HepG2 (cell line): ENCODE results near the gene PTGR3. TPM values are rescaled to one million over a fixed set of nuclear protein-coding genes. Genes with fewer than 3 reads are reported as not detected.

ENCODE experiments used
- ATAC-seq: fragments of 200-7000 bp; cut with Tn5 transposase; 3 replicates; pipeline ENCODE4 v1.9.1; 2020; ENCODE audit warnings: mild to moderate bottlenecking, moderate library complexity
- BruUV-seq: library from RNA; stranded (reverse); fragments of 400-500 nt; replicated peaks from 2 replicates; lab custom pipeline; 2021; lab: Mats Ljungman, UMichigan
- CTCF ChIA-PET: fragments of 300-600 bp; formaldehyde crosslinking; extraction: SDS; loops from one replicate; lab custom pipeline; 2021; ENCODE audit warnings: low total read pairs, inconsistent platforms, low intra/inter-chr PET ratio; lab: Yijun Ruan, JAX
- POLR2A ChIA-PET: fragments of 350-600 bp; sonication (Branson Sonifier 250); formaldehyde crosslinking; loops from one replicate; lab custom pipeline; 2020; ENCODE audit warnings: antibody characterized with exemption, inconsistent platforms; lab: Yijun Ruan, JAX
- DNase-seq: peaks from one replicate; pipeline ENCODE4 v3.0.0-alpha.2; 2015; ENCODE audit warnings: low spot score
- FAIRE-seq: peaks from 3 replicates; lab custom pipeline; 2011; peaks lifted over from hg19 to GRCh38; lab: Jason Lieb, UNC
- H2AFZ ChIP-seq: one replicate; pipeline ENCODE4 v1.6.1; 2011; ENCODE audit warnings: low read length, inconsistent platforms
- H3K27ac ChIP-seq: fragments of 300-600 bp; 3 replicates; pipeline ENCODE4 v1.8.0; 2011; ENCODE audit warnings: mixed run types, mild to moderate bottlenecking, mixed read lengths, low read length, inconsistent platforms; ENCODE audit not compliant: insufficient read depth; ENCODE audit errors: extremely low read length
- H3K27me3 ChIP-seq, 2 experiments: fragments of 200-600 bp in 1 of 2; 2 replicates in 1 of 2; 3 replicates in 1 of 2; pipeline versions ENCODE4 v1.6.0 to v1.8.0; 2011; ENCODE audit warnings: low read length in 2 of 2, mild to moderate bottlenecking in 2 of 2, moderate library complexity in 2 of 2, inconsistent platforms in 1 of 2; ENCODE audit not compliant: insufficient read depth in 2 of 2, control insufficient read depth in 1 of 2
- H3K36me3 ChIP-seq, 2 experiments: fragments of 200-600 bp in 1 of 2; replicated peaks in 1 of 2; 2 replicates in 1 of 2; 3 replicates in 1 of 2; pipeline versions ENCODE4 v1.5.1 to v1.8.0; 2011; ENCODE audit warnings: low read length in 2 of 2, inconsistent platforms in 1 of 2; ENCODE audit not compliant: insufficient read depth in 2 of 2, control insufficient read depth in 1 of 2
- H3K4me1 ChIP-seq: 2 replicates; pipeline ENCODE4 v1.5.1; 2012; ENCODE audit warnings: low read length, inconsistent platforms; ENCODE audit not compliant: insufficient read depth
- H3K4me2 ChIP-seq: 2 replicates; pipeline ENCODE4 v1.6.0; 2011; ENCODE audit warnings: low read depth, low read length, inconsistent platforms
- H3K4me3 ChIP-seq, 3 experiments: fragments of 200-600 bp in 1 of 3; sonication (generic), shearing (Covaris generic) in 1 of 3; replicated peaks in 1 of 3; 2 replicates each; pipeline ENCODE4 v1.5.1; 2011 to 2016; ENCODE audit warnings: low read length in 3 of 3, inconsistent platforms in 2 of 3, low read depth in 2 of 3, mild to moderate bottlenecking in 2 of 3, control low read depth in 1 of 3, mixed read lengths in 1 of 3; ENCODE audit not compliant: insufficient read depth in 1 of 3
- H3K79me2 ChIP-seq: one replicate; pipeline ENCODE4 v1.6.1; 2011; ENCODE audit warnings: low read length, inconsistent platforms; ENCODE audit not compliant: insufficient read depth
- H3K9ac ChIP-seq: 2 replicates; pipeline ENCODE4 v1.6.0; 2011; ENCODE audit warnings: mild to moderate bottlenecking, low read depth, low read length, inconsistent platforms; ENCODE audit not compliant: insufficient read depth
- H3K9me3 ChIP-seq: 2 replicates; pipeline ENCODE4 v1.5.1; 2012; ENCODE audit warnings: mild to moderate bottlenecking, low read length
- H4K20me1 ChIP-seq: 2 replicates; pipeline ENCODE4 v1.6.0; 2011; ENCODE audit warnings: inconsistent platforms, mild to moderate bottlenecking, low read length, moderate library complexity; ENCODE audit not compliant: insufficient read depth
- E2F5 ChIP-seq: sonication (generic); formaldehyde crosslinking; conservative IDR thresholded peaks from 2 replicates; pipeline ENCODE4 v1.4.0; 2020; ENCODE audit warnings: missing genetic modification reagents
- HNF4G ChIP-seq, 2 experiments: sonication (generic) in 1 of 2; formaldehyde crosslinking in 1 of 2; IDR thresholded peaks; 2 replicates each; pipeline versions ENCODE4 v1.4.0 to v1.6.1; 2011 to 2020; ENCODE audit warnings: borderline replicate concordance in 2 of 2, low read depth in 2 of 2, mild to moderate bottlenecking in 2 of 2, low read length in 1 of 2, missing genetic modification reagents in 1 of 2, moderate library complexity in 1 of 2
- NFYB ChIP-seq: sonication (generic); formaldehyde crosslinking; IDR thresholded peaks from 2 replicates; pipeline ENCODE4 v1.4.0; 2020; ENCODE audit warnings: missing genetic modification reagents
- PCBP2 ChIP-seq: fragments of 200-400 bp; formaldehyde crosslinking; optimal IDR thresholded peaks from 2 replicates; pipeline ENCODE3; 2018; ENCODE audit warnings: low read length, low read depth; ENCODE audit not compliant: poor library complexity, severe bottlenecking
- SAP130 ChIP-seq: IDR thresholded peaks from 2 replicates; pipeline ENCODE4 v1.6.1; 2016; ENCODE audit warnings: low read depth
- ZNF343 ChIP-seq: sonication (generic); formaldehyde crosslinking; IDR thresholded peaks from 2 replicates; pipeline ENCODE4 v1.4.0; 2020; ENCODE audit warnings: mild to moderate bottlenecking, missing genetic modification reagents
- ZNF549 ChIP-seq: sonication (generic); formaldehyde crosslinking; IDR thresholded peaks from 2 replicates; pipeline ENCODE4 v1.5.0; 2020; ENCODE audit warnings: missing genetic modification reagents
- ZNF761 ChIP-seq: sonication (generic); formaldehyde crosslinking; conservative IDR thresholded peaks from 2 replicates; pipeline ENCODE4 v1.4.0; 2020; ENCODE audit warnings: mild to moderate bottlenecking, missing genetic modification reagents
- WGBS: methylation state at CpG from one replicate; pipeline ENCODE4 v1.1.6; 2017; ENCODE audit warnings: low lambda C conversion rate; 5-methylcytosine and 5-hydroxymethylcytosine counted together
- in situ Hi-C: cut with HindIII; loops from 2 replicates; pipeline ENCODE4 v1.10.0; 2017; ENCODE audit warnings: low pct_unique_long_range_greater_than_20kb; ENCODE audit not compliant: extremely low pct_ligation_motif_present
- intact Hi-C: fragments of 100-400 bp; cut with micrococcal nuclease; formaldehyde crosslinking; loops from one replicate; pipeline ENCODE4 v1.10.0; 2022; ENCODE audit not compliant: unreplicated experiment
- polyA plus RNA-seq, 8 experiments: library from polyadenylated mRNA; depleted of rRNA in 3 of 8; stranded (reverse) in 7 of 8; unstranded in 1 of 8; fragments of >200 nt; fragmentation: Illumina TruSeq in 4 of 8; extraction: Trizol in 4 of 8; gene quantifications; 2 replicates each; pipeline versions ENCODE4 v1.2.1 to v1.2.3, GENCODE V29; 2011 to 2016; ENCODE audit warnings: low read depth in 4 of 8, missing spikeins in 1 of 8, mixed read lengths in 1 of 8; ENCODE audit not compliant: insufficient read depth in 1 of 8
- total RNA-seq, 5 experiments: library from RNA; depleted of rRNA; stranded (reverse); fragments of >200 nt; fragmentation: Illumina TruSeq; extraction: Trizol; gene quantifications; 2 replicates each; pipeline ENCODE4 v1.2.3, GENCODE V29; 2016; ENCODE audit warnings: low read depth in 1 of 5
- TF ChIP-seq, protein P1 (sequence below): sonication (generic); formaldehyde crosslinking; IDR thresholded peaks from 2 replicates; pipeline ENCODE4 v1.4.0; 2020; ENCODE audit warnings: missing genetic modification reagents, borderline replicate concordance
- TF ChIP-seq, protein P2 (sequence below): sonication (generic); formaldehyde crosslinking; IDR thresholded peaks from 2 replicates; pipeline ENCODE4 v1.8.1; 2023; ENCODE audit warnings: mild to moderate bottlenecking, missing genetic modification reagents, borderline replicate concordance

Gene PTGR3
- total and polyA plus RNA-seq, 2 of the 13 experiments (the other 11 are each of a cell fraction or from before 2014, with no cell fraction given): 11.5 to 25.3 TPM

DNA sequence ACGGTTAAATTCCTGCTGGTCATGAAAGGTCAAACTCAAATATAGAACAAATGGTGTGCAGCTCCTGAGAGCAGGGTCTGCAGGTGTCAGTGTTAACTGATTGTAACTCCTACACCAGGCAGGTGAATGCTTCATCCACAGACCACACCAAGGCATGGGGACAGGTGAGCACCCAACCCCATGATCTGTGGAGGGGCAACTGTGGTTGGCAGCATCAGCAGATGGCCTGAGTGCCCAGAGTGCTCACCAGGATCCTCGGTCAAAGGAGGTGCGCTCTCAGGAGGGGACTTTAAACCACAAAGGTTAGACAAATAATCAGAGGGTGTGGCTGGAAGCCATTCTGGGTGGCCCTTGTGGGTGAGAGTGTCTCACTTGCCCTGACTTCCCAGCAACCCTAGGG lies 44.5 kb downstream of the PTGR3 start:
- no peaks in the 10 kb centered on the region for H3K9me3 ChIP-seq
- no peaks in the 10 kb centered on the region for H3K36me3 ChIP-seq
- FAIRE-seq (no peak), DNase-seq (no peak), ATAC-seq (no peak)
- peaks cover 0 to 31% of the 10 kb centered on the region in 2 experiments; a peak in 4 of 5 replicates for H3K27me3 ChIP-seq
- no TSS peak for BruUV-seq
- no peaks in the 10 kb centered on the region for H4K20me1 ChIP-seq
- no peak overlapping the region for H3K4me3 ChIP-seq
- ChIA-PET CTCF (no interaction called here), POLR2A (no interaction called here)
- 0% methylated on average over 1 of the region's 3 CpGs for WGBS
- intact Hi-C loops: loop anchor here (5.0 kb wide), 2 partner anchors 43 to 78 kb away; partner anchors contain the start of gene PTGR3
- in situ Hi-C loops: loop anchor here (25.0 kb wide), 1 partner anchor 323 kb away; no protein-coding TSS in a partner anchor
- no peak overlapping the region for H3K27ac ChIP-seq
- no peak overlapping the region for H3K9ac ChIP-seq
- TF ChIP-seq, protein P1, sequence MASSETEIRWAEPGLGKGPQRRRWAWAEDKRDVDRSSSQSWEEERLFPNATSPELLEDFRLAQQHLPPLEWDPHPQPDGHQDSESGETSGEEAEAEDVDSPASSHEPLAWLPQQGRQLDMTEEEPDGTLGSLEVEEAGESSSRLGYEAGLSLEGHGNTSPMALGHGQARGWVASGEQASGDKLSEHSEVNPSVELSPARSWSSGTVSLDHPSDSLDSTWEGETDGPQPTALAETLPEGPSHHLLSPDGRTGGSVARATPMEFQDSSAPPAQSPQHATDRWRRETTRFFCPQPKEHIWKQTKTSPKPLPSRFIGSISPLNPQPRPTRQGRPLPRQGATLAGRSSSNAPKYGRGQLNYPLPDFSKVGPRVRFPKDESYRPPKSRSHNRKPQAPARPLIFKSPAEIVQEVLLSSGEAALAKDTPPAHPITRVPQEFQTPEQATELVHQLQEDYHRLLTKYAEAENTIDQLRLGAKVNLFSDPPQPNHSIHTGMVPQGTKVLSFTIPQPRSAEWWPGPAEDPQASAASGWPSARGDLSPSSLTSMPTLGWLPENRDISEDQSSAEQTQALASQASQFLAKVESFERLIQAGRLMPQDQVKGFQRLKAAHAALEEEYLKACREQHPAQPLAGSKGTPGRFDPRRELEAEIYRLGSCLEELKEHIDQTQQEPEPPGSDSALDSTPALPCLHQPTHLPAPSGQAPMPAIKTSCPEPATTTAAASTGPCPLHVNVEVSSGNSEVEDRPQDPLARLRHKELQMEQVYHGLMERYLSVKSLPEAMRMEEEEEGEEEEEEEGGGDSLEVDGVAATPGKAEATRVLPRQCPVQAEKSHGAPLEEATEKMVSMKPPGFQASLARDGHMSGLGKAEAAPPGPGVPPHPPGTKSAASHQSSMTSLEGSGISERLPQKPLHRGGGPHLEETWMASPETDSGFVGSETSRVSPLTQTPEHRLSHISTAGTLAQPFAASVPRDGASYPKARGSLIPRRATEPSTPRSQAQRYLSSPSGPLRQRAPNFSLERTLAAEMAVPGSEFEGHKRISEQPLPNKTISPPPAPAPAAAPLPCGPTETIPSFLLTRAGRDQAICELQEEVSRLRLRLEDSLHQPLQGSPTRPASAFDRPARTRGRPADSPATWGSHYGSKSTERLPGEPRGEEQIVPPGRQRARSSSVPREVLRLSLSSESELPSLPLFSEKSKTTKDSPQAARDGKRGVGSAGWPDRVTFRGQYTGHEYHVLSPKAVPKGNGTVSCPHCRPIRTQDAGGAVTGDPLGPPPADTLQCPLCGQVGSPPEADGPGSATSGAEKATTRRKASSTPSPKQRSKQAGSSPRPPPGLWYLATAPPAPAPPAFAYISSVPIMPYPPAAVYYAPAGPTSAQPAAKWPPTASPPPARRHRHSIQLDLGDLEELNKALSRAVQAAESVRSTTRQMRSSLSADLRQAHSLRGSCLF: no peak
- TF ChIP-seq NFYB (CRISPR knock-in tag) (no peak), SAP130 (CRISPR knock-in tag) (no peak), PCBP2 (no peak), HNF4G (IDR thresholded peaks at IDR 0.05; ENCODE audit: borderline replicate concordance, low read depth, low read length) (no peak), HNF4G (CRISPR knock-in tag; IDR thresholded peaks at IDR 0.05; ENCODE audit: borderline replicate concordance, low read depth) (no peak), E2F5 (CRISPR knock-in tag) (no peak), ZNF343 (no peak), ZNF549 (CRISPR knock-in tag) (no peak), ZNF761 (CRISPR knock-in tag) (no peak)
- TF ChIP-seq, protein P2, sequence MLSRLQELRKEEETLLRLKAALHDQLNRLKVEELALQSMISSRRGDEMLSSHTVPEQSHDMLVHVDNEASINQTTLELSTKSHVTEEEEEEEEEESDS (CRISPR knock-in tag): no peak
- no peak overlapping the region for H2AFZ ChIP-seq
- H3K4me2 ChIP-seq: no peak overlapping the region
- H3K4me1 ChIP-seq: peaks cover 13% of the 10 kb centered on the region
- no peaks in the 10 kb centered on the region for H3K79me2 ChIP-seq
